GM19372 (cell line): ENCODE results near the gene CPNE5.
"Not testable (repeated sequence)": the region's sequence is repeated elsewhere in the genome, so short reads cannot be mapped to it uniquely, and the experiment has no call there.

ENCODE experiments used
- ATAC-seq: cut with Tn5 transposase; IDR thresholded peaks from one replicate; pipeline ENCODE4 v1.9.1; 2021; ENCODE audit warnings: mild to moderate bottlenecking, low read depth, moderate library complexity; ENCODE audit not compliant: unreplicated experiment

CPNE5 gene

GRCh38 chr6:36817847-36818246 is 21.4 kb downstream of the CPNE5 start:
- no peak for ATAC-seq

GRCh38 chr6:36817176-36817817 is 21.9 kb downstream of the CPNE5 start:
- no peak for ATAC-seq

GRCh38 chr6:36815962-36816735 is 23.1 kb downstream of the CPNE5 start:
- ATAC-seq = no peak

GRCh38 chr6:36814249-36814648 is 25.0 kb downstream of the CPNE5 start:
- no peak for ATAC-seq

- ATAC-seq = no peak
Measured at GRCh38 chr6:36813526-36813925, 25.7 kb downstream of the CPNE5 start.

GRCh38 chr6:36813047-36813446 is 26.2 kb downstream of the CPNE5 start:
- not testable (repeated sequence) for ATAC-seq

GRCh38 chr6:36809941-36810803 is 29.1 kb downstream of the CPNE5 start:
- no peak for ATAC-seq

GRCh38 chr6:36809156-36809555 is 30.1 kb downstream of the CPNE5 start:
- ATAC-seq = no peak

- no peak for ATAC-seq
Measured at GRCh38 chr6:36808634-36809033, 30.6 kb downstream of the CPNE5 start.

GRCh38 chr6:36807750-36808149 is 31.5 kb downstream of the CPNE5 start:
- no peak for ATAC-seq

- ATAC-seq = no peak
Measured at GRCh38 chr6:36807143-36807542, 32.1 kb downstream of the CPNE5 start.

- ATAC-seq = no peak
Measured at GRCh38 chr6:36805917-36806316, 33.3 kb downstream of the CPNE5 start.

GRCh38 chr6:36805096-36805797 is 34.0 kb downstream of the CPNE5 start:
- no peak for ATAC-seq

GRCh38 chr6:36804563-36804962 is 34.7 kb downstream of the CPNE5 start:
- ATAC-seq = no peak

GRCh38 chr6:36803908-36804307 is 35.3 kb downstream of the CPNE5 start:
- no peak for ATAC-seq

- ATAC-seq = no peak
Measured at GRCh38 chr6:36803482-36803881, 35.8 kb downstream of the CPNE5 start.

GRCh38 chr6:36800223-36801076 is 38.8 kb downstream of the CPNE5 start:
- no peak for ATAC-seq

- no peak for ATAC-seq
Measured at GRCh38 chr6:36798852-36799251, 40.4 kb downstream of the CPNE5 start.

GRCh38 chr6:36797653-36798052 is 41.6 kb downstream of the CPNE5 start:
- ATAC-seq = no peak

GRCh38 chr6:36797055-36797454 is 42.2 kb downstream of the CPNE5 start:
- ATAC-seq = no peak
